Measurements from ENCODE around the gene ITPR2. TPM values are rescaled to one million over a fixed set of nuclear protein-coding genes. Genes with fewer than 3 reads are reported as not detected.

The ITPR2 gene
- total RNA-seq, 1 donor from 2014 or later = 15.8 TPM

DNA sequence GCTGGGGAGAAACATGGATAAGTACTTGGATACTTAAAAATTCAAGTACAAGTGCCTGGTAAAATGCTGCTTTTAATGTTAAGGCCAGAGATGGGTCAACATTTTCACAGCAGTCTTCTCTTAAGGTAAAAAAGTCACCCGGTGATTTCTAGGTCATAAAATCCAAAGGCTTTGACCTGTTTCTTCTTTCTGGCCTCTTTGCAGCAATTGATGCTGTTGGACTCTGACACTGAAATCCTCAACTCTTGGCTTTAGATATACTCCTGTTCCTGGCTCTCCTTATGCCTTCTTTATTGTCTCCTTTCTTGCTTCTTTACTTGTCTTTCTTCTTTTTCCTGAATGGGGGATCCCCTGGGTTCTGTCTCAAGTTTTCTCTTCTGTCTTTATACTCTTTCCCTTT lies 448.5 kb downstream of the ITPR2 start:
- Histone ChIP-seq H3K27ac (replicated peaks) (no peak overlapping the region), H3K36me3 (peaks cover 29% of the 10 kb centered on the region), H3K9me3 (replicated peaks) (no peaks in the 10 kb centered on the region), H3K27me3 (ENCODE audit: low read depth) (no peaks in the 10 kb centered on the region), H3K4me1 (no peaks in the 10 kb centered on the region), H3K4me3 (no peak overlapping the region)
- intact Hi-C loops (cut with micrococcal nuclease) = no loop called here
- TF ChIP-seq, protein P1, sequence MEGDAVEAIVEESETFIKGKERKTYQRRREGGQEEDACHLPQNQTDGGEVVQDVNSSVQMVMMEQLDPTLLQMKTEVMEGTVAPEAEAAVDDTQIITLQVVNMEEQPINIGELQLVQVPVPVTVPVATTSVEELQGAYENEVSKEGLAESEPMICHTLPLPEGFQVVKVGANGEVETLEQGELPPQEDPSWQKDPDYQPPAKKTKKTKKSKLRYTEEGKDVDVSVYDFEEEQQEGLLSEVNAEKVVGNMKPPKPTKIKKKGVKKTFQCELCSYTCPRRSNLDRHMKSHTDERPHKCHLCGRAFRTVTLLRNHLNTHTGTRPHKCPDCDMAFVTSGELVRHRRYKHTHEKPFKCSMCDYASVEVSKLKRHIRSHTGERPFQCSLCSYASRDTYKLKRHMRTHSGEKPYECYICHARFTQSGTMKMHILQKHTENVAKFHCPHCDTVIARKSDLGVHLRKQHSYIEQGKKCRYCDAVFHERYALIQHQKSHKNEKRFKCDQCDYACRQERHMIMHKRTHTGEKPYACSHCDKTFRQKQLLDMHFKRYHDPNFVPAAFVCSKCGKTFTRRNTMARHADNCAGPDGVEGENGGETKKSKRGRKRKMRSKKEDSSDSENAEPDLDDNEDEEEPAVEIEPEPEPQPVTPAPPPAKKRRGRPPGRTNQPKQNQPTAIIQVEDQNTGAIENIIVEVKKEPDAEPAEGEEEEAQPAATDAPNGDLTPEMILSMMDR (IDR thresholded peaks at IDR 0.05; ENCODE audit: borderline replicate concordance) = no peak
- DNase-seq = no peak

GRCh38 chr12:26383041-26383440 lies 450.0 kb downstream of the ITPR2 start:
- Histone ChIP-seq H3K4me3 (no peak overlapping the region), H3K27ac (replicated peaks) (no peak overlapping the region), H3K4me1 (peaks cover 14% of the 10 kb centered on the region), H3K9me3 (replicated peaks) (no peaks in the 10 kb centered on the region), H3K36me3 (peaks cover 29% of the 10 kb centered on the region), H3K27me3 (ENCODE audit: low read depth) (no peaks in the 10 kb centered on the region)
- TF ChIP-seq, protein P1 (IDR thresholded peaks at IDR 0.05; ENCODE audit: borderline replicate concordance) = no peak
- DNase-seq = no peak
- intact Hi-C loops (cut with micrococcal nuclease) = no loop called here

- Histone ChIP-seq H3K4me3 (no peak overlapping the region), H3K27ac (replicated peaks) (no peak overlapping the region), H3K4me1 (peaks cover 20% of the 10 kb centered on the region), H3K9me3 (replicated peaks) (no peaks in the 10 kb centered on the region), H3K36me3 (peaks cover 13% of the 10 kb centered on the region), H3K27me3 (ENCODE audit: low read depth) (no peaks in the 10 kb centered on the region)
- intact Hi-C loops (cut with micrococcal nuclease) = no loop called here
- TF ChIP-seq, protein P1 (IDR thresholded peaks at IDR 0.05; ENCODE audit: borderline replicate concordance) = no peak
- DNase-seq = no peak
These were observed 452.1 kb downstream of the ITPR2 start for GRCh38 chr12:26380897-26381296.

GRCh38 chr12:26379777-26380467 lies 453.1 kb downstream of the ITPR2 start:
- H3K27me3 ChIP-seq (ENCODE audit: low read depth) = no peaks in the 10 kb centered on the region
- no peak overlapping the region for H3K4me3 ChIP-seq
- H3K27ac ChIP-seq (replicated peaks) = no peak overlapping the region
- intact Hi-C loops (cut with micrococcal nuclease) = no loop called here
- no peaks in the 10 kb centered on the region for H3K9me3 ChIP-seq (replicated peaks)
- H3K36me3 ChIP-seq = peaks cover 7% of the 10 kb centered on the region
- DNase-seq = no peak
- peaks cover 20% of the 10 kb centered on the region for H3K4me1 ChIP-seq
- TF ChIP-seq, protein P1 (IDR thresholded peaks at IDR 0.05; ENCODE audit: borderline replicate concordance) = no peak

DNA sequence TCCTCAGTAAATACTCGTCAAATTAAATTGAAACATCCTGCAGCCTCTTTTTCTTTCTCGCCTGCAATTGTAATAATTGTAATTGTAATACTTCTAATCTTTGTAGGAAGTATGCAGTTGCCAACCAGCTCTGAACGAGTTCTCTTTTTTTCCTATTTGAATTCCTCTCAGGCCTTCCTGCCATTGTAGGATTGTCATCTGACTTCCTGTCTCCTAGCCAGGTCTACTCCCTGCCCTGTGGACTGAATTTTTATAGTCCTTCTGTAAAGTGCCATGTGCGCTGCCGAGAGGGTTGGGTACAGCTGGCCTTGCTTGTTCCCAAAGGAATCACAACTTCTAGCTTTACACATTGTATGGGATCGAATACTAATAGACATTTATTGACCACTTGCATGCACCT lies 454.3 kb downstream of the ITPR2 start:
- Histone ChIP-seq H3K9me3 (replicated peaks) (no peaks in the 10 kb centered on the region), H3K27ac (replicated peaks) (no peak overlapping the region)

More for the DNA sequence above, 454.3 kb downstream of the ITPR2 start:
- intact Hi-C loops (cut with micrococcal nuclease) = no loop called here
- H3K36me3 ChIP-seq = no peaks in the 10 kb centered on the region
- DNase-seq = no peak
- TF ChIP-seq, protein P1 (IDR thresholded peaks at IDR 0.05; ENCODE audit: borderline replicate concordance) = no peak
- H3K27me3 ChIP-seq (ENCODE audit: low read depth) = no peaks in the 10 kb centered on the region
- H3K4me1 ChIP-seq = peaks cover 20% of the 10 kb centered on the region
- H3K4me3 ChIP-seq = no peak overlapping the region
